Calu3 (cell line): Measurements from ENCODE around the gene TAGAP. TPM values are rescaled to one million over a fixed set of nuclear protein-coding genes. Genes with fewer than 3 reads are reported as not detected.

Source experiments
- BruUV-seq: library from RNA; stranded (reverse); fragments of 400-500 nt; replicated peaks from 2 replicates; lab custom pipeline; 2021; lab: Mats Ljungman, UMichigan
- CTCF ChIA-PET: fragments of 300-600 bp; sonication (Branson Sonifier 250); formaldehyde crosslinking; loops from one replicate; lab custom pipeline; 2022; ENCODE audit warnings: antibody characterized with exemption; lab: Charles Lee
- DNase-seq: peaks from one replicate; pipeline ENCODE4 v3.0.0; 2022
- H3K27ac Mint-ChIP-seq: one replicate; pipeline ENCODE4 v1.8.0; 2022; ENCODE audit warnings: mixed read lengths; ENCODE audit not compliant: unreplicated experiment
- H3K27me3 Mint-ChIP-seq: one replicate; pipeline ENCODE4 v1.8.0; 2022; ENCODE audit warnings: mixed read lengths; ENCODE audit not compliant: unreplicated experiment
- H3K36me3 Mint-ChIP-seq: one replicate; pipeline ENCODE4 v1.8.0; 2022; ENCODE audit warnings: mild to moderate bottlenecking, moderate library complexity, mixed read lengths; ENCODE audit not compliant: insufficient read depth, unreplicated experiment
- H3K4me1 Mint-ChIP-seq: one replicate; pipeline ENCODE4 v1.8.0; 2022; ENCODE audit warnings: mild to moderate bottlenecking, low read depth, mixed read lengths; ENCODE audit not compliant: unreplicated experiment
- H3K4me3 Mint-ChIP-seq: one replicate; pipeline ENCODE4 v1.8.0; 2022; ENCODE audit warnings: mild to moderate bottlenecking, low read depth, moderate library complexity, mixed read lengths; ENCODE audit not compliant: unreplicated experiment
- H3K9me3 Mint-ChIP-seq: one replicate; pipeline ENCODE4 v1.8.0; 2022; ENCODE audit warnings: low read depth, mixed read lengths; ENCODE audit not compliant: unreplicated experiment
- intact Hi-C: fragments of 100-400 bp; cut with micrococcal nuclease; formaldehyde crosslinking; loops from one replicate; pipeline ENCODE4 v1.10.0; 2022; ENCODE audit not compliant: unreplicated experiment
- total RNA-seq: library from RNA; stranded (reverse); gene quantifications from 2 replicates; pipeline ENCODE4 v1.2.3, GENCODE V29; 2022
- TF ChIP-seq, protein P1 (sequence below): fragments of 200-600 bp; IDR thresholded peaks from one replicate; pipeline ENCODE4 v1.8.0; 2022; ENCODE audit warnings: antibody characterized with exemption; ENCODE audit not compliant: unreplicated experiment

TAGAP gene
- total RNA-seq, 1 experiment from 2014 or later = 0.17 TPM

DNA sequence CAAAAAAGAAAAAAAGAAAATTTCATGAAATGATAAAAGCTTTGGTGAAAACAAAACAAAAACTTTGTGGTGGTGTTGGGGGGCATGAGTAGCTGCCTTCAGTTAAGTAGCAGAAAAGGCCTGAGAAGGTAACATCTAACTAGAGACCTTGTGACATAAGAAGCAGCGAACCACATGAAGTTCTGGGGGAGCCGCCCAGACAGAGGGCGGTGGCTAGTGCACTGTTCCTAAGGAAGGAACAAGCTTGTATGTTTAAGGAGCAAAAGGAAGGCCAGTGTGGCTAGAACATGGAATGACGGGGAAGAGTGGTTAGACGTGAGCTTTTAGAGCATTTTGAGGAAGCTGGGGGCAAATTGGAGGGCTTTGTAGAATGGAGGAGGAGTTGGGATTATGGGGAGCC lies 37.3 kb downstream of the TAGAP start:
- peaks cover 4% of the 10 kb centered on the region for H3K36me3 Mint-ChIP-seq
- no peaks in the 10 kb centered on the region for H3K27me3 Mint-ChIP-seq
- H3K9me3 Mint-ChIP-seq = no peaks in the 10 kb centered on the region
- intact Hi-C loops = no loop called here
- CTCF ChIA-PET = interaction anchor here (1.0 to 2.5 kb wide), 2 partner anchors 97 to 127 kb away, joined by 4 to 45 read pairs; no protein-coding TSS in a partner anchor
- no peak overlapping the region for H3K27ac Mint-ChIP-seq
- DNase-seq = no peak
- no peak overlapping the region for H3K4me3 Mint-ChIP-seq
- TF ChIP-seq, protein P1, sequence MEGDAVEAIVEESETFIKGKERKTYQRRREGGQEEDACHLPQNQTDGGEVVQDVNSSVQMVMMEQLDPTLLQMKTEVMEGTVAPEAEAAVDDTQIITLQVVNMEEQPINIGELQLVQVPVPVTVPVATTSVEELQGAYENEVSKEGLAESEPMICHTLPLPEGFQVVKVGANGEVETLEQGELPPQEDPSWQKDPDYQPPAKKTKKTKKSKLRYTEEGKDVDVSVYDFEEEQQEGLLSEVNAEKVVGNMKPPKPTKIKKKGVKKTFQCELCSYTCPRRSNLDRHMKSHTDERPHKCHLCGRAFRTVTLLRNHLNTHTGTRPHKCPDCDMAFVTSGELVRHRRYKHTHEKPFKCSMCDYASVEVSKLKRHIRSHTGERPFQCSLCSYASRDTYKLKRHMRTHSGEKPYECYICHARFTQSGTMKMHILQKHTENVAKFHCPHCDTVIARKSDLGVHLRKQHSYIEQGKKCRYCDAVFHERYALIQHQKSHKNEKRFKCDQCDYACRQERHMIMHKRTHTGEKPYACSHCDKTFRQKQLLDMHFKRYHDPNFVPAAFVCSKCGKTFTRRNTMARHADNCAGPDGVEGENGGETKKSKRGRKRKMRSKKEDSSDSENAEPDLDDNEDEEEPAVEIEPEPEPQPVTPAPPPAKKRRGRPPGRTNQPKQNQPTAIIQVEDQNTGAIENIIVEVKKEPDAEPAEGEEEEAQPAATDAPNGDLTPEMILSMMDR = no peak
- no TSS peak for BruUV-seq
- peaks cover 7% of the 10 kb centered on the region for H3K4me1 Mint-ChIP-seq

DNA sequence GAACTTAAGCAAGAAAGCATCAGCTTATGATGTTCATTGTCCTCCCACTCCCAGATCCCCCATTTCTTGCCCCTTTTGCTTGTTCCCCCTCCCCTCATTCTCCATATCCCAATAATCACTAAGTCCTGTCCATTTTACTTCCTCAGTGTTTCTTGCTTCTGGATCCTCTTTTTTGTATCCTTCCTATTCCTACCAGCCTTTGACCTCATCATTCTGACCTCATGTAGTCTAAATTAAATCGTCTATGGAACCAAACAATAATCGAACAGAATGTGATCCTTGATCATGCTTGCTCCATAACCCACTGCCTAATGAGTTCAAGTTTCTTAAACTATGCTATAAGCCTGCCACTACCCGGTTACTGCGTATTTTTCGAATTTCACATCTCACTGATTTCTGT lies 39.4 kb downstream of the TAGAP start:
- no peak for DNase-seq
- intact Hi-C loops = no loop called here
- Mint-ChIP-seq H3K27ac (no peak overlapping the region), H3K4me3 (no peak overlapping the region), H3K9me3 (no peaks in the 10 kb centered on the region), H3K27me3 (no peaks in the 10 kb centered on the region), H3K36me3 (peaks cover 16% of the 10 kb centered on the region), H3K4me1 (peaks cover 24% of the 10 kb centered on the region)
- TF ChIP-seq, protein P1 = no peak
- BruUV-seq = no TSS peak
- CTCF ChIA-PET = no interaction called here

DNA sequence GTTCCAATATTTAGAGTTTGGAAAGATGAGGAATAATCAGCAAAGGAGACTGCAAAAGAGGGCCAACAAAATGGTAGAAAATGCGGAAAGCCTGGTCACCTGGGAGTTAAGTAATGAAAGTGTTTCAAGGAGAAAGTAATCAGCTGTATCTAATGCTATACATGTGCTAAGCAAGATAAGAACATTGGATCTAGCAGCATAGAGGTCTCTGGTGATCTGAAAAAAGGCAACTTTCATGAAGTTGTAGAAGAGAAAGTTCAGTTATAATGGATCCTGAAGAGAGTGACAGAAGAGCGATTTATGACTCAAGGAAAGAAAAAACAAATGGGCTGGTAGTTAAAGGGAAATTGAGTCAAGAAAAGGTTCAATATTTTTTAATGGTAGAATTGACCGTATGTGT lies 40.2 kb downstream of the TAGAP start:
- Mint-ChIP-seq H3K9me3 (no peaks in the 10 kb centered on the region), H3K4me3 (no peak overlapping the region), H3K27me3 (no peaks in the 10 kb centered on the region), H3K27ac (no peak overlapping the region), H3K4me1 (peaks cover 24% of the 10 kb centered on the region), H3K36me3 (peaks cover 24% of the 10 kb centered on the region)
- CTCF ChIA-PET = no interaction called here
- no TSS peak for BruUV-seq
- no peak for DNase-seq
- TF ChIP-seq, protein P1 = no peak
- intact Hi-C loops = loop anchor here (5.0 kb wide), 1 partner anchor 357 kb away; no protein-coding TSS in a partner anchor

DNA sequence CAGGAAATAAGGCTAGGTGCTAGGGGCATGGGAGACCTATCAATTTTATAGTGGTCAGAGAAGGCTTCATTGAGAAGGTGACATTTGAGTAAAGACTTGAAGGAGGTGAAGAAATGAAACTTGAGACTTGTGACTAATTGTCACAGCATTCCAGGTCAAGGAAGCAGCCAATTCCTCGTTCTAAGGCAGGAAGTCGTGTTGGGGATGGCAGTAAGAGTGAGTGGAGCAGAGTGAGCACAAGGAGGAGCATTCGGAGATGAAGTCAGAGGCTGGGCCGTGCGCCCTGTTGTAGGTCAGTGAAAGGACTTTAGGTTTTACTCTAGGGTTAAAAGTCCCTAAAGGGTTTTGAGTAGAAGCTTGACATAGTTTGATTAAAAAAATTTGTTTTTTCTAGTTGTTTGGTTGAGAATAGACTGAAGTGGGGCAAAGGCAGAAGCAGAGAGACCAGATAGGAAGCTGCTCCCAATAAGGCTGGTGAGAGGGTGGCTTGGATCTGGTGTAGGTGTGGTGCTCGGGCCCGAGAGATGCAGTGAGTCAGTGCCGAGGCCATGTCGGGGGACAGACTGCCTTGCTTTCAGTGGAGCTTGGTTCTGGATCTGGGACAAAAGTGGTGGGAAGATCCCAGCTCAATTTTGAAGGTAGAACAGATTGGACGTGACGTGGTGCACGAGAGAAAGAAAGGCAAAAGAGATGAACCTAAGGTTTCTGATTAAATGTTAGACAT lies 42.2 kb downstream of the TAGAP start:
- no peaks in the 10 kb centered on the region for H3K27me3 Mint-ChIP-seq
- H3K9me3 Mint-ChIP-seq = no peaks in the 10 kb centered on the region
- CTCF ChIA-PET = interaction anchor here (1.2 kb wide), 1 partner anchor 101 kb away, joined by 6 read pairs; no protein-coding TSS in a partner anchor
- BruUV-seq = no TSS peak
- peaks cover 35% of the 10 kb centered on the region for H3K36me3 Mint-ChIP-seq
- H3K4me1 Mint-ChIP-seq = peaks cover 24% of the 10 kb centered on the region
- H3K4me3 Mint-ChIP-seq = peak overlapping the region; percentile 58
- peak; percentile 75 for DNase-seq
- H3K27ac Mint-ChIP-seq = peak overlapping the region; percentile 94
- intact Hi-C loops = loop anchor here (5.0 kb wide), 1 partner anchor 355 kb away; no protein-coding TSS in a partner anchor
- TF ChIP-seq, protein P1 = no peak
